ENCODE measurements around the gene XPC. TPM values are rescaled to one million over a fixed set of nuclear protein-coding genes. Genes with fewer than 3 reads are reported as not detected.

Gene XPC
- total and polyA plus RNA-seq, 4 donors = 12.7 to 26.7 (median 14.2) TPM

DNA sequence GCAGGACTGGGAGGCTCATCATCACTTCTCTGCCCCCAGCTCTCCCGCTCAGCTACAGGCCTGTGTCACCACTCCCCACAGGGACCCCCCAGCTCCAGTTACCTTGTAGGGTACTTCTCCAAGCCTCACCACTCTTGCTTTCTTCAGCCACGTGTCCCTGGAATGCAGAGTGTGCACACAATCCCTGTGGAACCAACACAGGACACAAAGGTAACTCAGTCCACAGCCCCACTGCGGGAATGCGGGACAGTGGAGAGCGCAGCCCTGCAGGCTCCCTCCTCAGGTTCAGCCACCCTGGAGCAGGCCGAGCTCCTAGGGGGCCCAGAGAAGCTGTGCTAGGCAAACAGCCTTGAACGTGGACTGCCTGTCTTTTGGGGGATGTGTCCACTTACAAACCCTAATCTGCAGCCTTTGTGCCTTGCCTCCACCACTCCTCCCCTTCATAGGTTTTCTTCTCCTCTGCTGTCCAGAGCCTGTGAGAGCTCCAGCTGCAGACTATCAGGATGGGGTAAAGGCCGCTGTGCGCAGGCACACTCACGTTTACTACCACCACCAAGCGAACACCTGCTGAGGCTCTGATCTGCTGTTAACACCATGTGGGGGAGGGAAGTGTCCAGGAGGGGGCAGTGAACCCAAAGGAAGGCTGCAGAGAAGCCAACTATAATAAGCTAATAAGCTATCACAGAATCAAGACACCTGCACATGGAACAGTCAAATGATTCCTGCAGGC lies 26.0 kb downstream of the XPC start:
- H3K27me3 ChIP-seq (ENCODE audit: control insufficient read depth in 4 of 4, insufficient read depth in 4 of 4, low read length in 3 of 4) = no peaks in the 10 kb centered on the region
- WGBS = 95% methylated on average over 11 of the region's 11 CpGs
- no peak overlapping the region for H3K9ac ChIP-seq (ENCODE audit: low read depth in 1 of 2, low read length in 2 of 2)
- DNase-seq (ENCODE audit: low spot score) = peak; percentile 31
- no peak overlapping the region for H3K27ac ChIP-seq (ENCODE audit: low read depth in 1 of 2, low read length in 2 of 2)
- H3K4me3 ChIP-seq (ENCODE audit: low read depth in 1 of 3, low read length in 3 of 3) = no peak overlapping the region
- no peaks in the 10 kb centered on the region for H3K9me3 ChIP-seq (ENCODE audit: control insufficient read depth in 4 of 4, low read length in 3 of 4)
- peaks cover 0 to 6% (median 0%) of the 10 kb centered on the region in 4 donors for H3K4me1 ChIP-seq (ENCODE audit: control insufficient read depth in 4 of 4, insufficient read depth in 4 of 4, low read length in 3 of 4)
- TF ChIP-seq GABPA (IDR thresholded peaks at IDR 0.05 in 1 of 2, conservative IDR thresholded peaks at IDR 0.05 in 1 of 2) (no peak), RAD21 (IDR thresholded peaks at IDR 0.05) (peak in 1 of 2 donors; percentile 20)
- H3K36me3 ChIP-seq (ENCODE audit: control insufficient read depth in 4 of 4, insufficient read depth in 3 of 4, low read depth in 1 of 4, low read length in 3 of 4) = peaks cover 1 to 56% (median 33%) of the 10 kb centered on the region in 4 donors

DNA sequence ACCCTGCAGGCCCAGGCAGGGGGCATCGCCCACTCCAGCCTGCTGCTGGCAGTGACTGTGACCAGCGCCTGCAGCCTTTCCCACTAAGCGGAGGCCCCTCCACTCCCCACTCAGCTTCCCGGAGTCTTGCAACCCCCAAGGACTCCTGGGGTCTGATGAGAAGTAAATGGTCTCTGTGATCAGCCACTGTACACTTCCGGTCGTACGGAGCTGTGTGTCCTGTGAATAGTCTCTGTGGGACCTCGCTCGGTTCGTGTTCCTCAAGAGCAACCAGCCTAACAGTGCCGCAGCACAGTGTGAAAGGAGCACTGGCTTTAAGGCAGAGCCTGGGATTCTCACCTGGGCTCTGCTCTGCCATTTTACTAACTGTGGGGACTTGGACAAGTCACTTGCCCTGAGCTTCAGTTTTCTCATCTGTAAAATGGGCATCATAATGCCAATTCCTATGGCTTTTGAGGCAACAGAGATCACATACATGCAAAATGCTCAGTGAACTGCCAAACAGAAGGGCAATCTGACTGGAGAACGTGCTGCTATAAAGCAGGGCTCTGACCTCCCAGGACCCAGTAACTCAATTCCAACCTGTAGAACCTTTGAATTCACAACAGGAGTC lies 26.8 kb downstream of the XPC start:
- 92% methylated on average over 12 of the region's 12 CpGs for WGBS
- no peaks in the 10 kb centered on the region for H3K27me3 ChIP-seq (ENCODE audit: control insufficient read depth in 4 of 4, insufficient read depth in 4 of 4, low read length in 3 of 4)
- peak; percentile 13 for DNase-seq (ENCODE audit: low spot score)
- peaks cover 0 to 55% (median 31%) of the 10 kb centered on the region in 4 donors for H3K36me3 ChIP-seq (ENCODE audit: control insufficient read depth in 4 of 4, insufficient read depth in 3 of 4, low read depth in 1 of 4, low read length in 3 of 4)
- no peak for TF ChIP-seq JUND (IDR thresholded peaks at IDR 0.05)
- TF ChIP-seq CTCF (IDR thresholded peaks at IDR 0.05; ENCODE audit: low read depth, low read length, missing input control) = no peak
- no peak for TF ChIP-seq RXRA (IDR thresholded peaks at IDR 0.05)
- no peak overlapping the region for H3K9ac ChIP-seq (ENCODE audit: low read depth in 1 of 2, low read length in 2 of 2)
- H3K4me1 ChIP-seq (ENCODE audit: control insufficient read depth in 4 of 4, insufficient read depth in 4 of 4, low read length in 3 of 4) = peaks cover 0 to 6% (median 1%) of the 10 kb centered on the region in 4 donors
- H3K4me3 ChIP-seq (ENCODE audit: low read depth in 1 of 3, low read length in 3 of 3) = no peak overlapping the region
- H3K27ac ChIP-seq (ENCODE audit: low read depth in 1 of 2, low read length in 2 of 2) = no peak overlapping the region
- H3K9me3 ChIP-seq (ENCODE audit: control insufficient read depth in 4 of 4, low read length in 3 of 4) = no peaks in the 10 kb centered on the region

GRCh38 chr3:14150491-14151230 lies 27.7 kb downstream of the XPC start:
- WGBS = 95% methylated on average over 9 of the region's 9 CpGs
- H3K9ac ChIP-seq (ENCODE audit: low read depth in 1 of 2, low read length in 2 of 2) = no peak overlapping the region
- TF ChIP-seq TAF1 (conservative IDR thresholded peaks at IDR 0.05) = no peak
- TF ChIP-seq, protein P1, sequence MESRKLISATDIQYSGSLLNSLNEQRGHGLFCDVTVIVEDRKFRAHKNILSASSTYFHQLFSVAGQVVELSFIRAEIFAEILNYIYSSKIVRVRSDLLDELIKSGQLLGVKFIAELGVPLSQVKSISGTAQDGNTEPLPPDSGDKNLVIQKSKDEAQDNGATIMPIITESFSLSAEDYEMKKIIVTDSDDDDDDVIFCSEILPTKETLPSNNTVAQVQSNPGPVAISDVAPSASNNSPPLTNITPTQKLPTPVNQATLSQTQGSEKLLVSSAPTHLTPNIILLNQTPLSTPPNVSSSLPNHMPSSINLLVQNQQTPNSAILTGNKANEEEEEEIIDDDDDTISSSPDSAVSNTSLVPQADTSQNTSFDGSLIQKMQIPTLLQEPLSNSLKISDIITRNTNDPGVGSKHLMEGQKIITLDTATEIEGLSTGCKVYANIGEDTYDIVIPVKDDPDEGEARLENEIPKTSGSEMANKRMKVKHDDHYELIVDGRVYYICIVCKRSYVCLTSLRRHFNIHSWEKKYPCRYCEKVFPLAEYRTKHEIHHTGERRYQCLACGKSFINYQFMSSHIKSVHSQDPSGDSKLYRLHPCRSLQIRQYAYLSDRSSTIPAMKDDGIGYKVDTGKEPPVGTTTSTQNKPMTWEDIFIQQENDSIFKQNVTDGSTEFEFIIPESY (IDR thresholded peaks at IDR 0.05) = no peak
- no peak for TF ChIP-seq ATF3 (IDR thresholded peaks at IDR 0.05)
- TF ChIP-seq FOXA2 (IDR thresholded peaks at IDR 0.05) = no peak
- no peak for TF ChIP-seq HNF4A (conservative IDR thresholded peaks at IDR 0.05)
- TF ChIP-seq HNF4G (IDR thresholded peaks at IDR 0.05) = no peak
- no peak for TF ChIP-seq REST (IDR thresholded peaks at IDR 0.05)
- TF ChIP-seq RAD21 (IDR thresholded peaks at IDR 0.05) = no peak

More at GRCh38 chr3:14150491-14151230, 27.7 kb downstream of the XPC start:
- Histone ChIP-seq H3K27me3 (ENCODE audit: control insufficient read depth in 4 of 4, insufficient read depth in 4 of 4, low read length in 3 of 4) (no peaks in the 10 kb centered on the region), H3K36me3 (ENCODE audit: control insufficient read depth in 4 of 4, insufficient read depth in 3 of 4, low read depth in 1 of 4, low read length in 3 of 4) (peaks cover 3 to 53% (median 31%) of the 10 kb centered on the region in 4 donors), H3K27ac (ENCODE audit: low read depth in 1 of 2, low read length in 2 of 2) (no peak overlapping the region), H3K4me1 (ENCODE audit: control insufficient read depth in 4 of 4, insufficient read depth in 4 of 4, low read length in 3 of 4) (peaks cover 0 to 6% (median 1%) of the 10 kb centered on the region in 4 donors), H3K9me3 (ENCODE audit: control insufficient read depth in 4 of 4, low read length in 3 of 4) (no peaks in the 10 kb centered on the region), H3K4me3 (ENCODE audit: low read depth in 1 of 3, low read length in 3 of 3) (no peak overlapping the region)
- peak; percentile 21 for DNase-seq (ENCODE audit: low spot score)
